PC-9 (cell line): Measurements from ENCODE around the gene ARHGAP10.

Experiments
- EZH2 ChIP-seq: fragments of 200-600 bp; sonication (generic); IDR thresholded peaks from 2 replicates; pipeline ENCODE4 v1.8.0; 2017; ENCODE audit warnings: antibody characterized with exemption, low read depth
- TF ChIP-seq, protein P1 (sequence below): fragments of 200-600 bp; sonication (generic); conservative IDR thresholded peaks from 2 replicates; pipeline ENCODE4 v1.6.1; 2017; ENCODE audit warnings: mixed run types, antibody characterized with exemption, mild to moderate bottlenecking, moderate library complexity

DNA sequence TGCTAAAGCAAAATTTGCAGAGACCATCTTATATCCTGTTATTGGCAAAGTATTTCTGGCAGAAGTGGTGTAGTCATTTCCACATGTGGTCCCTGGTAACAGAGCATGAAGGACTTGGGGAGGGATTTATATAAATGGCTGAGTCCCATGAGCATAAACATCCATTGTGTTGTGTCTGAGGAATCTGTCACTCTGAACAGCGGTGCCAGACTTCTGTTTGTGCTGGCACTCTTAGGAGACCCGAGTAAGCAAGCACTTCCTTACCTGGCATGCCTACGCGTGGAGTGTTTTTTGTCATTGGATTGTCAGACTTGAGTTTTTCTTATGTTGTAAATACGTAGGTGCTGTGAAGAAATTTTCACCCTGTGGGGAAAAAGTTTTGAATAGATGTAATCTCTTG lies 285.9 kb downstream of the ARHGAP10 start:
- TF ChIP-seq, protein P1, sequence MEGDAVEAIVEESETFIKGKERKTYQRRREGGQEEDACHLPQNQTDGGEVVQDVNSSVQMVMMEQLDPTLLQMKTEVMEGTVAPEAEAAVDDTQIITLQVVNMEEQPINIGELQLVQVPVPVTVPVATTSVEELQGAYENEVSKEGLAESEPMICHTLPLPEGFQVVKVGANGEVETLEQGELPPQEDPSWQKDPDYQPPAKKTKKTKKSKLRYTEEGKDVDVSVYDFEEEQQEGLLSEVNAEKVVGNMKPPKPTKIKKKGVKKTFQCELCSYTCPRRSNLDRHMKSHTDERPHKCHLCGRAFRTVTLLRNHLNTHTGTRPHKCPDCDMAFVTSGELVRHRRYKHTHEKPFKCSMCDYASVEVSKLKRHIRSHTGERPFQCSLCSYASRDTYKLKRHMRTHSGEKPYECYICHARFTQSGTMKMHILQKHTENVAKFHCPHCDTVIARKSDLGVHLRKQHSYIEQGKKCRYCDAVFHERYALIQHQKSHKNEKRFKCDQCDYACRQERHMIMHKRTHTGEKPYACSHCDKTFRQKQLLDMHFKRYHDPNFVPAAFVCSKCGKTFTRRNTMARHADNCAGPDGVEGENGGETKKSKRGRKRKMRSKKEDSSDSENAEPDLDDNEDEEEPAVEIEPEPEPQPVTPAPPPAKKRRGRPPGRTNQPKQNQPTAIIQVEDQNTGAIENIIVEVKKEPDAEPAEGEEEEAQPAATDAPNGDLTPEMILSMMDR: no peak
- no peak for TF ChIP-seq EZH2
